ENCODE results near the gene PRTG. TPM values are rescaled to one million over a fixed set of nuclear protein-coding genes. Genes with fewer than 3 reads are reported as not detected.

PRTG gene
- total RNA-seq, 4 donors from 2014 or later: 40.3 to 146 (median 89.0) TPM

- Histone ChIP-seq H3K27ac (peak overlapping the region in 2 of 3 donors; percentile 30 to 59), H3K27me3 (no peaks in the 10 kb centered on the region), H3K9me3 (no peaks in the 10 kb centered on the region), H3K4me1 (peaks cover 34 to 39% of the 10 kb centered on the region in 2 donors), H3K4me3 (replicated peaks in 1 of 3) (no peak overlapping the region), H3K36me3 (no peaks in the 10 kb centered on the region)
- 87 to 93% methylated on average over 8 of the region's 8 CpGs for WGBS, 2 donors
- no peak for TF ChIP-seq POLR2A (IDR thresholded peaks at IDR 0.05)
- TF ChIP-seq, protein P1, sequence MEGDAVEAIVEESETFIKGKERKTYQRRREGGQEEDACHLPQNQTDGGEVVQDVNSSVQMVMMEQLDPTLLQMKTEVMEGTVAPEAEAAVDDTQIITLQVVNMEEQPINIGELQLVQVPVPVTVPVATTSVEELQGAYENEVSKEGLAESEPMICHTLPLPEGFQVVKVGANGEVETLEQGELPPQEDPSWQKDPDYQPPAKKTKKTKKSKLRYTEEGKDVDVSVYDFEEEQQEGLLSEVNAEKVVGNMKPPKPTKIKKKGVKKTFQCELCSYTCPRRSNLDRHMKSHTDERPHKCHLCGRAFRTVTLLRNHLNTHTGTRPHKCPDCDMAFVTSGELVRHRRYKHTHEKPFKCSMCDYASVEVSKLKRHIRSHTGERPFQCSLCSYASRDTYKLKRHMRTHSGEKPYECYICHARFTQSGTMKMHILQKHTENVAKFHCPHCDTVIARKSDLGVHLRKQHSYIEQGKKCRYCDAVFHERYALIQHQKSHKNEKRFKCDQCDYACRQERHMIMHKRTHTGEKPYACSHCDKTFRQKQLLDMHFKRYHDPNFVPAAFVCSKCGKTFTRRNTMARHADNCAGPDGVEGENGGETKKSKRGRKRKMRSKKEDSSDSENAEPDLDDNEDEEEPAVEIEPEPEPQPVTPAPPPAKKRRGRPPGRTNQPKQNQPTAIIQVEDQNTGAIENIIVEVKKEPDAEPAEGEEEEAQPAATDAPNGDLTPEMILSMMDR (IDR thresholded peaks at IDR 0.05): no peak
- intact Hi-C loops (cut with DNase I): no loop called here
- DNase-seq: no peak
Observed at GRCh38 chr15:55708720-55709119, 34.2 kb downstream of the PRTG start.

DNA sequence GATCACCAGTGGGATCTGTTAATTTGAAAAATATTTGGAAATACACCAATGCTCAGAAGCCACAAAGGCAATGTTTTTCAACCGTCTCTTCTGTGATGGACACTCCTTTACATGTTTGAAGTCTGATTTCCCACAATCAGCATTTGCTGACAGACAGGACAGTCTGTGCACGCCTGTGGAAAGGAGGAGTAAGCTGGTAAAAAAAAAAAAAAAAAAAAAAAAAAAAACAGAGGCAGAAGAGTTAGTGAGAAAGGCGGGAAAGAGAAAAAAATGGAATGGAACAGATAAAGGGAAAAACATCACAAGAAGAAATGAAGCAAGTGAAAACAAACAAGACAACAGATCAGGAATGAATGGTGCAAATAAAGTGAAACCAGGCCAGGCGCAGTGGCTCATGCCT is 35.0 kb downstream of the PRTG start:
- intact Hi-C loops (cut with DNase I): no loop called here
- 77 to 82% methylated on average over 4 of the region's 4 CpGs for WGBS, 2 donors
- TF ChIP-seq, protein P1 (IDR thresholded peaks at IDR 0.05): no peak
- TF ChIP-seq POLR2A (IDR thresholded peaks at IDR 0.05): no peak
- H3K4me1 ChIP-seq: peaks cover 41 to 46% of the 10 kb centered on the region in 2 donors
- H3K27me3 ChIP-seq: no peaks in the 10 kb centered on the region
- no peaks in the 10 kb centered on the region for H3K36me3 ChIP-seq
- H3K9me3 ChIP-seq: no peaks in the 10 kb centered on the region
- DNase-seq: no peak
- H3K27ac ChIP-seq: peak overlapping the region in 2 of 3 donors; percentile 28 to 59
- no peak overlapping the region for H3K4me3 ChIP-seq (replicated peaks in 1 of 3)

DNA sequence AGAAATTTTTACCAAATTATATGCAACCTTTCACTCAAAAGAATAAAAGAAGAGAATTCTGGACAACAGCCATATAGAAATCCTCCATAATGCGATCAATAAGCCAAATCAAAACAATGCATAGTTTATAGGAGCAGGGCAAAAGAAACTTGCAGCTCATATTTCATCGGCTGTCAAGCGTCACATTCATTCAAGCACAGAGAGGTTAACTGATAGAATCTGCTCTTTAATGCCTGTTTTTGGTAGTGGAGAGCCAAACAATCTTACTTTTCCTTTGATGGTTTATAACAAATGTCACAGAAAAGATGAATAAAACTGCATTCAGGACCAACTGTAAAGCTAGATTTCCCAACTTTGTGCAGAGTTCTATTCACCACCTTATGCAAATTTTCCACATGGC is 35.4 kb downstream of the PRTG start:
- 32 to 40% methylated on average over 3 of the region's 3 CpGs for WGBS, 2 donors
- Histone ChIP-seq H3K27ac (peak overlapping the region; percentile 28 to 52 (median 43)), H3K4me3 (replicated peaks in 1 of 3) (no peak overlapping the region), H3K9me3 (no peaks in the 10 kb centered on the region), H3K27me3 (no peaks in the 10 kb centered on the region), H3K4me1 (peaks cover 45 to 49% of the 10 kb centered on the region in 2 donors), H3K36me3 (no peaks in the 10 kb centered on the region)
- TF ChIP-seq, protein P1 (IDR thresholded peaks at IDR 0.05): no peak
- no peak for TF ChIP-seq POLR2A (IDR thresholded peaks at IDR 0.05)
- intact Hi-C loops (cut with DNase I): no loop called here
- no peak for DNase-seq

DNA sequence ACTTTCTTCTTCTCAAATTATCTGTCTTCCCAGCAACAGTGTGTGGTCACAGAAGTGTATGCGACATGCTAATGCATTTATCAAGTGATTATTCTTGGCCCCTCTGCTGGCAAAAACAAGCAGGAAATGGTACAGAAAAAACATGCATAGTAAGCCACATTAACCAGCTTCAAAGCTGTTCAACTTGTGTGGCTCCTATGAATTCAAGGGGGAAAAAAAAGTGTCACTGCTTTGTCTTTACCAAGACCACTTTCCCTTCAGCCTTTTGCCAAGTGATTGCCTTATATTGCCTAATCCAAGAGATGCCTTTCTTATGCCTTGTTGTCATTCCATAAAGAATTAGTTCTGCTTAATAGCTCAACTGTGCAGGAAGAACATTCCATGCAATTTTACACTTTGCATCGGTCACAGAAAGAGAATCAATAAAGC is 39.1 kb downstream of the PRTG start:
- intact Hi-C loops (cut with DNase I): no loop called here
- Histone ChIP-seq H3K36me3 (no peaks in the 10 kb centered on the region), H3K9me3 (no peaks in the 10 kb centered on the region), H3K4me1 (peaks cover 55 to 60% of the 10 kb centered on the region in 2 donors), H3K27me3 (no peaks in the 10 kb centered on the region), H3K27ac (peak overlapping the region; percentile 71 to 82 (median 72)), H3K4me3 (replicated peaks in 1 of 3) (no peak overlapping the region)
- TF ChIP-seq, protein P1 (IDR thresholded peaks at IDR 0.05): no peak
- TF ChIP-seq POLR2A (IDR thresholded peaks at IDR 0.05): no peak
- 12 to 18% methylated on average over 2 of the region's 2 CpGs for WGBS, 2 donors
- no peak for DNase-seq

DNA sequence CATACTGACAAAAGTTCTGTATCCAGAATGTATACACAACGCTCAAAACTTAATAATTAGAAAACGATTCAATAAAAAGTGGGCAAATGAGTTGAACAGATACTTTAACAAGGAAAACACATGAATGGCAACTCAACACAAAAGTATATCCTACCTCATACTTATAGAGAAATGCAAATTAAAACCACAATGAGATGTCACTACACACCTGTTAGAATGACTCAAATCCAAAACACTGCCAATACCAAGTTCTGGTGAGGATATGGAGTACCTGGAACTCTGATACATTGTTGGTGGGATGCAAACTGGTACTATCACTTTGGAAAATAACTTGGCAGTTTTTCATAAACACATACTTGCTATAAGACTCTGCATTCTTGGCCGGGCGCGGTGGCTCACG is 42.1 kb downstream of the PRTG start:
- 96 to 99% methylated on average over 6 of the region's 6 CpGs for WGBS, 2 donors

More for the DNA sequence above, 42.1 kb downstream of the PRTG start:
- no peaks in the 10 kb centered on the region for H3K9me3 ChIP-seq
- H3K27me3 ChIP-seq: no peaks in the 10 kb centered on the region
- peak overlapping the region; percentile 71 to 82 (median 72) for H3K27ac ChIP-seq
- intact Hi-C loops (cut with DNase I): no loop called here
- peaks cover 28 to 43% of the 10 kb centered on the region in 2 donors for H3K4me1 ChIP-seq
- no peak for DNase-seq
- H3K4me3 ChIP-seq (replicated peaks in 1 of 3): no peak overlapping the region
- H3K36me3 ChIP-seq: no peaks in the 10 kb centered on the region
- TF ChIP-seq POLR2A (IDR thresholded peaks at IDR 0.05): no peak
- TF ChIP-seq, protein P1 (IDR thresholded peaks at IDR 0.05): no peak
